HG03064 (cell line): Measurements from ENCODE around the gene ADAMTS18.
"Not testable (repeated sequence)": the region's sequence is repeated elsewhere in the genome, so short reads cannot be mapped to it uniquely, and the experiment has no call there.

ENCODE experiments used
- ATAC-seq: cut with Tn5 transposase; IDR thresholded peaks from one replicate; pipeline ENCODE4 v1.9.1; 2021; ENCODE audit warnings: low read depth; ENCODE audit not compliant: unreplicated experiment

ADAMTS18 gene

GRCh38 chr16:77298418-77299360 lies 136.1 kb downstream of the ADAMTS18 start:
- no peak for ATAC-seq

- ATAC-seq: no peak
These were observed 136.8 kb downstream of the ADAMTS18 start for GRCh38 chr16:77297996-77298395.

GRCh38 chr16:77295896-77296295 lies 138.9 kb downstream of the ADAMTS18 start:
- ATAC-seq: no peak

GRCh38 chr16:77290451-77291115 lies 144.3 kb downstream of the ADAMTS18 start:
- no peak for ATAC-seq

GRCh38 chr16:77289331-77289809 lies 145.5 kb downstream of the ADAMTS18 start:
- no peak for ATAC-seq

GRCh38 chr16:77288222-77288621 lies 146.6 kb downstream of the ADAMTS18 start:
- ATAC-seq: no peak

GRCh38 chr16:77285676-77286075 lies 149.2 kb downstream of the ADAMTS18 start:
- no peak for ATAC-seq

- no peak for ATAC-seq
These were observed 152.5 kb downstream of the ADAMTS18 start for GRCh38 chr16:77282345-77282744.

GRCh38 chr16:77279316-77279715 lies 155.5 kb downstream of the ADAMTS18 start:
- not testable (repeated sequence) for ATAC-seq

GRCh38 chr16:77277571-77277970 lies 157.3 kb downstream of the ADAMTS18 start:
- no peak for ATAC-seq

- no peak for ATAC-seq
These were observed 157.7 kb downstream of the ADAMTS18 start for GRCh38 chr16:77277141-77277540.

GRCh38 chr16:77276661-77277060 lies 158.2 kb downstream of the ADAMTS18 start:
- no peak for ATAC-seq

GRCh38 chr16:77275303-77275702 lies 159.5 kb downstream of the ADAMTS18 start:
- ATAC-seq: not testable (repeated sequence)

GRCh38 chr16:77273815-77274214 lies 161.0 kb downstream of the ADAMTS18 start:
- no peak for ATAC-seq

- ATAC-seq: no peak
These were observed 163.1 kb downstream of the ADAMTS18 start for GRCh38 chr16:77271532-77272426.

GRCh38 chr16:77266185-77266584 lies 168.6 kb downstream of the ADAMTS18 start:
- not testable (repeated sequence) for ATAC-seq

GRCh38 chr16:77262971-77263370 lies 171.9 kb downstream of the ADAMTS18 start:
- ATAC-seq: no peak

- ATAC-seq: no peak
These were observed 184.4 kb downstream of the ADAMTS18 start for GRCh38 chr16:77250400-77250799.

GRCh38 chr16:77246150-77246549 lies 188.7 kb downstream of the ADAMTS18 start:
- ATAC-seq: no peak

GRCh38 chr16:77242471-77242870 lies 192.4 kb downstream of the ADAMTS18 start:
- ATAC-seq: not testable (repeated sequence)
